Epithelial cell of proximal tubule (primary cell): ENCODE data around the gene HIRA. TPM values are rescaled to one million over a fixed set of nuclear protein-coding genes. Genes with fewer than 3 reads are reported as not detected.
"Not testable (repeated sequence)": the region's sequence is repeated elsewhere in the genome, so short reads cannot be mapped to it uniquely, and the experiment has no call there.

Experiments used
- DNase-seq: peaks from one replicate; pipeline ENCODE4 v3.0.0-alpha.2; 2011; ENCODE audit warnings: low read depth
- H3K4me3 ChIP-seq: 2 replicates; pipeline ENCODE4 v1.5.1; 2011; ENCODE audit warnings: low read depth, mild to moderate bottlenecking, low read length
- total RNA-seq: library from RNA; depleted of rRNA; stranded (reverse); fragments of >200 nt; gene quantifications from 2 replicates; pipeline ENCODE4 v1.2.3, GENCODE V29; 2015
- TF ChIP-seq, protein P1 (sequence below): conservative IDR thresholded peaks from 2 replicates; pipeline ENCODE4 v1.5.1; 2012; ENCODE audit warnings: low read depth, mild to moderate bottlenecking, low read length

HIRA gene
- total RNA-seq, 1 donor from 2014 or later: 13.3 TPM

- no peak overlapping the region for H3K4me3 ChIP-seq
- no peak for DNase-seq
- TF ChIP-seq, protein P1, sequence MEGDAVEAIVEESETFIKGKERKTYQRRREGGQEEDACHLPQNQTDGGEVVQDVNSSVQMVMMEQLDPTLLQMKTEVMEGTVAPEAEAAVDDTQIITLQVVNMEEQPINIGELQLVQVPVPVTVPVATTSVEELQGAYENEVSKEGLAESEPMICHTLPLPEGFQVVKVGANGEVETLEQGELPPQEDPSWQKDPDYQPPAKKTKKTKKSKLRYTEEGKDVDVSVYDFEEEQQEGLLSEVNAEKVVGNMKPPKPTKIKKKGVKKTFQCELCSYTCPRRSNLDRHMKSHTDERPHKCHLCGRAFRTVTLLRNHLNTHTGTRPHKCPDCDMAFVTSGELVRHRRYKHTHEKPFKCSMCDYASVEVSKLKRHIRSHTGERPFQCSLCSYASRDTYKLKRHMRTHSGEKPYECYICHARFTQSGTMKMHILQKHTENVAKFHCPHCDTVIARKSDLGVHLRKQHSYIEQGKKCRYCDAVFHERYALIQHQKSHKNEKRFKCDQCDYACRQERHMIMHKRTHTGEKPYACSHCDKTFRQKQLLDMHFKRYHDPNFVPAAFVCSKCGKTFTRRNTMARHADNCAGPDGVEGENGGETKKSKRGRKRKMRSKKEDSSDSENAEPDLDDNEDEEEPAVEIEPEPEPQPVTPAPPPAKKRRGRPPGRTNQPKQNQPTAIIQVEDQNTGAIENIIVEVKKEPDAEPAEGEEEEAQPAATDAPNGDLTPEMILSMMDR: no peak
Measured at GRCh38 chr22:19448739-19449421, 17.3 kb upstream of the HIRA start.

GRCh38 chr22:19448076-19448607 is 16.6 kb upstream of the HIRA start:
- H3K4me3 ChIP-seq: peak overlapping the region; percentile 63
- peak; percentile 31 for DNase-seq
- TF ChIP-seq, protein P1: no peak

GRCh38 chr22:19447330-19448075 is 16.0 kb upstream of the HIRA start, which contains the start of gene C22orf39:
TSS of gene C22orf39 (minus strand) at chr22:19447711. CDS start at chr22:19447688, 23 bp downstream.
- TF ChIP-seq, protein P1: no peak
- DNase-seq: peak; percentile 67
- peak within 1 kb of the TSS; percentile 63 for H3K4me3 ChIP-seq

GRCh38 chr22:19446603-19447329 is 15.2 kb upstream of the HIRA start:
- H3K4me3 ChIP-seq: peak overlapping the region; percentile 63
- TF ChIP-seq, protein P1: no peak
- no peak for DNase-seq

DNA sequence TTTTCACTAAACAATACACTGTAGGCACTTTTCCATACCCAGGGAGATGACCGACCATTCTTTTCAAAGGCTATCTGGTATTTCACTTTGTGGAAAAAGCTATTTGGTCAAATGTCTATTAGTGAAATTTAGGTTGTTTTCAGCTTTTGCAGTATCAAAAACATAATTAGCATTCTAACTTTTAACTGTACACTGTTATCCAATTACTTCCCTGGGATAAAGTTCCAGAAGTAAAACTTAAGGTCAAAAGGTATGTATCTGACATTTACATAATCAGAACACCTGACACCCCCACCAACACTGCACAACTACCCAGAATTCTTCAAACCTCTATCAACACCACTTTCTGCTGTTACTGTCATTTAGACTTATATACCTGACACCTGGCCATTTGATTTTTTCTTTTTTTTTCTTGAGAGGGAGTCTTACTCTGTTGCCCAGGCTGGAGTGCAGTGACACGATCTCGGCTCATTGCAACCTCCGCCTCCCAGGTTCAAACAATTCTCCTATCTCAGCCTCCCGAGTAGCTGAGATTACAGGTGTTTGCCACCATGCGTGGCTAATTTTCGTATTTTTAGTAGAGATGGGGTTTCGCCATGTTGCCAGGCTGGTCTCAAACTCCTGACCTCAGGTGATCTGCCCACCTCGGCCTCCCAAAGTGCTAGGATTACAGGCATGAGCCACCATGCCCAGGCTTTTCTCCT is 13.9 kb upstream of the HIRA start:
- not testable (repeated sequence) for DNase-seq, H3K4me3 ChIP-seq

- no peak overlapping the region for H3K4me3 ChIP-seq
- TF ChIP-seq, protein P1: no peak
- no peak for DNase-seq
Measured at GRCh38 chr22:19443544-19444211, 12.1 kb upstream of the HIRA start.
